Activated CD4-positive, alpha-beta T cell treated with anti-CD3 and anti-CD28 coated beads, Interleukin-2, Interleukin-4, amounts not matched to agents 100 ng/mL and 50 ng/mL, durations not matched to agents 16 hours and 8 hours (primary cell): ENCODE measurements around the gene SEZ6.

ENCODE experiments used
- DNase-seq: peaks from one replicate; pipeline ENCODE4 v3.0.0-alpha.2; 2020; ENCODE audit warnings: low spot score

The SEZ6 gene

DNA sequence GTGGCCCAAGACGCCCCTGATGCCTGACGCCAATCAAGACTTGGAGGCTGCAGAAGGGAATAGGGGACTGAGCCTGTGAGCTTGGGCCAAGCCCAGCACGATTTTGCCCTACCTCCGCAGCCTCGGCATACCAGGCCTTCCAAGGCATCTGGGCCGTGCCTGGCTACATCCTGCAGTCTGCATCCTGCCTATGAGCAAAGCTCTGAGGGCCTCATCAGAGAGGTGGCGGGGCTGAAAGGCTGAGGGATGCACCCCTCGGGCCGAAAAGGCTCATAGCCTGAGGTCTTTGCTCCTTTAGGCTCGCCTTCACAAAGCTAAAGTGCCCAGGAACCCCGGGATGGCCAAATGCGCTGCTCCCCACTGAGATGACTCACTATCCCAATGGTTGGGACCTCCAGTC is 2.5 kb downstream of the SEZ6 start:
- DNase-seq: no peak

DNA sequence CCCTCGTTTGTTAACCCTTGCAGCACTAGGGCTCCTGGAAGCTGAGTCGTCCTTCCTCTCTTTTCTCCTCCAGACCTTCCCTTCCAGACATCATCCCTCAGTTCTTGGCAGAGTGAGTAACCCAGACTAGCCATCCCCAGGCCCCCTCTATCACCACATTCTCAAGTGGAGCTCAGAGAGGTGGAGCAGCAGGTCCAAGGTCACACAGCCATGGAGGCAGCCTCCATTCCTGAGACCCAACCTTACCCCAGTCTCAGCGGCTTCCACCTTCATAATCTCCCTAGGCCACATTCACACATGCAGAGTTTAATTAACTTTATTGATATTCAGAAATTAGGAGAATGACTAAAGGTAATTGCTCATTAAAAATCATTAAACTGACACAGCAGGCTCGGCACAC is 3.0 kb downstream of the SEZ6 start:
- no peak for DNase-seq

DNA sequence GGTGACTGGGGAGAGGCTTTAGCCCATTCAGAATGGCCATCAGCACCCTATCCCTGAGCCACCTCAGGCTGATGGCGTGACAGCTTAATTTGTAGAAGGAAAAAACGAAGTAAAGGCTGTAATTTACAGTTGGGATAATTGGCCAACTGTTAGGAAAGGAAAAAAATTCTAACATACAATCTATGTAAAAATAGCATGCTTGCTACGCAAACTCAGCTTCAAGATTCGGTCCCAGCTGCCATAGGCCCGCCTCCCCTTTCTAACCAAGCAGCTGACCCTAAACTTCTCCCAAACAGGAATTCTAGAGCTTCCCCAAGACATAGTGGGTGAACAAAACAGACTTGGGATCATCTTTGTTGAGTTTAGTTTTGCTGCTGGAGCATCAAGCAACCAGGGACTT is 4.9 kb downstream of the SEZ6 start:
- no peak for DNase-seq

DNA sequence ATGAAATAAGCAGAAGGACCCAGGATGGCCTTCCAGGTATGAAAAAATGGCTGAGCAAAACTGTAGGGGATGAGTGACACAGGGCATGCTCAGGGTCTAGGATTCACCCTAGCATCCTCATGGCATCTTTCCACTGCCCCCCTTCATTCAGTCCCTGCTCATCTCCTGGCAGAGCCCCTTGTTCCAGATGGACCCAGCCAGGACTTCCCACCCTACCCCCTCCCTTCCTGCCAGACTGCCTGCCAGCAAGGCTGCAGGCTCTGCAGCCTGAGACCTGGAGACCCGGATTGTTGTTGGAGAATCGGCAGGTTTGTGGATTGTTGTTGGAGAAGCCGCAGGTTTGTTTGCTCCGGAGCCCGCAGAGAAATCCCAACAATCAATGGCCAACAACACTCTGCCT is 6.6 kb downstream of the SEZ6 start:
- no peak for DNase-seq

DNA sequence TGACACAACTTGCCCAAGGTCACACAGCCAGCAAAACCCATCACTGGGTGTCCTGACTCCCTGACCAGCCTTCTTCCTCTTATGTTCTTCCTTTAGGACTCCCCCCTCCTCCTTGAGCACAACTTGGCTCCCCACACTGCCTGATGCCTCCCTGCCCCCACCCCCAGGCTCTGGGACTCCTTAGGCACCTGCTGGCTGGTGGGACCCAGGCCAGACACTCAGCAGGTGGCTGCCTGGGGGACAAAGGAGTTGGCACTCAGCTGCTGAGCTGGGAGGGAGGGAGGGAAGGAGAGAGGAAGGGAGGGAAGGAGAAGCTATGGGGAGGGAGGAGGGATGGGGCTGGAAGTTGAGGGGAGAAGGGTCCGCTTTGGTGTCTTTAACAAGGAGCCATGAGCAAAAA is 8.0 kb downstream of the SEZ6 start:
- no peak for DNase-seq

DNA sequence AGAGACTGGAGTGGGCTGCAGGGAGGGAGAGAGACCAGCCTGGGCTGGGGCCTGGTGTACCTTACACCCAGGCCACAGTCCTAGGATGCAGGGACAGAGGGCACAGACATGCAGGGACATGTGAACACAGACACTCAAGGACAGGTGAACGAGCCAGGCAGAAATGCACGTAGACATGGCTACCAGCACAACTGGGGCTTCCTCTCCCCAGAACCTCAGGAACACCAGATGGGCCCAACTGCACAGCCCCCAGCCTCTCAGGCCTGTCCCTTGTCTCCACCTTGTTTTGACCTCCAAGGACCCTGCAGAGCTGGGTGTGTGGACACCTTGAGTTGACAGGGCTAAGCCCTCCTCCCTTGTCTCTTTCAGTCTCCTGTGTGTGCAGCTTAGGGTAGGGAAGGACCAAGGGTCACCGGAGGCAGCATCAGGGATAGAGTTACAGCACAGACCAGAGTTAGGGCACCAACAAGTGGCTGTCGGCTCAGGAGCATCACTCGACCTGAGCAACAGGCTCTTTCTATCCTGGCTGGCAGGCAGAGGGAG is 9.2 kb downstream of the SEZ6 start:
- no peak for DNase-seq

DNA sequence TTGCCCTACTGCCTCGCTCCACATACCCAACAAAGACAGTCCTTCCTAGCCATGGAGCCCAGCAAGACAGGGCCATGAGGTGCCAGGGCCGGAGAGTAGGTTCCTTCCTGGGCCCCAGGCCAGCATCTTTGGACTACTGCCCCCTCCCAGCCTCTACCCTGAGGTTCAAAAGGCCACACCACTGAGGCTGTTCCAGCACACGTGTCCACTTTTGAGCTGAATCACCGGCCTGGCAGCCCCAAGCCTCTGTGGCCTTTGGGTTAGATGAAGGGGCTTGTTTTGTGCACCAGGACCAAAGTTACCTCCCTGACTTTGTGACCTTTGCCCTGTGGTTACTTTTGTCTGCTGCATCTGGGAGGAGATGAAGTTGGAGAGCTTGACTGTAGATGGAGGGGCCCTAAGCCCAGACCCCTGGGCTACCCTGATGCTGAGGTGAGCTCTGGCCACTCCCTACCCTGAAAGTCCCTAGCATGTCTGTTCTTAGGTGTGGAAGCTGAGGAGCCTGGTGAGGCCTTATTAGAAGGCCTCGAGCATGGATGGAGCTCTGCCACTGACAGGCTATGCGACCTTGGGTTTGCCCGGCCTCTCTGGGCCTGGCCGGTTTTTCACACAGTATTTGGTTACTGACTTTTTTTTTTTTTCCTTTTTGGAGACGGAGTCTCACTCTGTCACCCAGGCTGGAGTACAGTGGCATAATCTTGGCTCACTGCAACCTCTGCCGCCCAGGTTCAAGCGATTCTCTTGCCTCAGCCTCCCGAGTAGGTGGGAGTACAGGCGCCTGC is 12.0 kb downstream of the SEZ6 start:
- DNase-seq: no peak

DNA sequence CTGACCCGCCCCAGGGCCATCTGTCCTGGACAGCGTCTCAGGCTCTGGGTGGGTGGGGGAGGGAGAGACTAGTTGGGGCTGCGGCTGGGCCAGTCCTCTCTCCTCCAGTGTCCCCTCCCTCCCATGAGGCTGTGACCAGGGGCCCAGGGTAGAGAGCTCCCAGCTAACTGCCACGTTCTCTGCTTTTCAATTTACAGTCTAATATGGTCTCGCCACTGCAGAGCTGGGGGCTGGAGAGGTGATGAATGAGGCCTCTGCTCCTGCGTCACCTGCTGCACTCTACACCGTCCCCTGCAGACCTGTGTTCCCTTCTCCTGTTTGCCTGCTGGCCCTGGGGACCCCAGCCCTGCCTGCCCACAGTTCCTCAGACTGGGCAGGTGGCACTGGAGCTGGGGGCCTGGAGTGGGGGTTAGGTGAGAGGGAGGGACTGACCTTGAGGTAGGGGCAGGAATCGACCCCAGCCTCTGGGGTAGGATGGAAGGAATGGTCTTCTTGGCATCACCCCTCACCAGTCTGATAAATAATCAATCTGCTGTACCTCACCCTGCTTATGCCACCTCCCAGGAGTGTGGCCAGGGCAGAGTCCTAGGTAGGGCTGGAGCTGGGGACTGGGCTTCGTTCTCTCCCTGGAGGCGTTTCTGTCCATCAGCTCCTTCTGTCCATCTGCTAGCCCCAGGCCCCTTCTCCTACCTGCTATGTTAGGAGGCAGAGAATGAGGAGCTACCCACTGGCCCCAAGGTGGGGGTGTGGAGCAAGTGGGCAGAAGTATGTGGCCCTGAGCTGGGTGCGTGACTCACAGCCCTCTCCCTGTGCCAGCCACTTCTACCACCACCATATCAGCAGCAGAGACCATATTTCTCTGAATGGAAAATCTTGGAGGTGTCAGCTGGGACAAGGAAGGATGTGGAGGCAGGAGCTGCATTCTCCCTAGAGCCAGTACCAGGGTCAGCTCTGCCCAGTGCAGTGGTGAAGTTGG is 12.9 kb downstream of the SEZ6 start:
- no peak for DNase-seq

DNA sequence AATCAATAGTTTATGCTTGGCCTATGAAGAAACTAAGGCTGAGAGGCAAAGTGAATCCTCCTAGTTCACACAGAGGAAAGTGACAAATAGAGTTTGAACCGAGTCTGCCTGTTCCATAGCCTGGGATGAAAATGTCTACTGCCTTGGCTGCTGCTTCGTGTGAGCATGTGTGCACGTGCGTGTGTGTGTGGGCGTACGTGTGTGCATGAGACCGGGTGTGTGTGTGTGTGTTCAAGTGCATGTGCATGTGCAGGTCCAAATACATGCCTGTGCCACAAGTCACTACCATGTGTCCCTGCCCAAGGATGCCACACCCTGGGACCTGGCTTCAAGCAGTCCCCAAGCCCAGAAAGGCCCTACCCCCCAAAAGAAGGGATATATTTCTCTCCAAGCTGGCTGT is 13.6 kb downstream of the SEZ6 start:
- DNase-seq: no peak

DNA sequence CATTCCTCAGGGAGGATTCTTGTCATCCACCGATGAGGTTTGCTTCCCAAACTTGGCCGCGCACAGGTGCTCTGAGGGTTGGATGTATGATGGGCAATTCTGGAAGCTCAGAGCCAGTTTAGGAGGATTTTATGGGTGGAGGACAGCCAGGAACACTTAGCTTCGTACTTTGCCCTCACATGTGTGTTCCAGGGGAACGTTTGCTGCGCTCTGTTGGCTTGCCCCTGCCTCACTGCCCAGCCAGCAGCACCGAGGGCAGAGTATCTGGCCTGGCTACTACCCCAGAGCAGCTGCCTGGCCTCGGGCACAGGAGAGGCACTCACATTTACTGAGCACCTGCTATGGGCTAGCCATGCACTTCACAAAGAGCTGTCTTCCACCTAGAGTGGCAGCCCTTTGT is 14.1 kb downstream of the SEZ6 start:
- no peak for DNase-seq

DNA sequence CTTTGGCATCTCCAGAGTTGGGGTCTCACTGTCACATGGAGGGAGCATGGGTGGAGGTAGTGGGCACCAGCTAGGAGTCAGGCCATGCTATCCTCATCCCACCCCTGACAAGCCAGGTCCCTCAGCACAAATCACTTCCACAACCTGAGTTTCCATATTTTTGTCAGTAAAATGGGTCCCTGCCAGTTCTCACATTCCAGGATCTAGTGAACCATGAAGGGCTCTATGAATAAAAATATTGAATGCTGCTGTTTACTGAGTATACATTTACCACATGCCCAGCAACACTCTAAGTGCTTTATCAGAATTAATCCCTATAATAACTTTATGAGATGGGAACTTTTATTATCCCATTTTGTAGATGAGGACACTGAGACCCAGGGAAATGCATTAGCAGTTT is 16.8 kb downstream of the SEZ6 start:
- DNase-seq: no peak

DNA sequence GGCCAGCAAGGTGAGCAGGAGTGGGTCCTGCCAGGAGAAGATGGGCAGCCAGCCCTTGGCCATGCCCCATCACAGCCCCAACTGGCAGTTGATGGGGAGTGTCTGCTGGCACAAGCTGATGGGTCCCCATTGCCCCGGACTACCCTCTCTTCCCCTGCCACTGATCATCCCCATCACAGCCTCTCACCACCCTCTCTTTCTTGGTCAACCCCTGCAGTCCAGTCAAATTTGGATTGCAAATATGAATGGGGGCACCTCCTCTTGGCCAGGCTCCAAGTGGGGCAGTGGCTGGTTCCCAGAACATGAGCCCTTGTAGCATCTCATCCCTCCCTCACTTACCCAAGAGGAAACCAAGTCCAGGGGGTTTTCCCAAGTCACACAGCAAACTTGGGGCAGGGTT is 17.4 kb downstream of the SEZ6 start:
- no peak for DNase-seq

DNA sequence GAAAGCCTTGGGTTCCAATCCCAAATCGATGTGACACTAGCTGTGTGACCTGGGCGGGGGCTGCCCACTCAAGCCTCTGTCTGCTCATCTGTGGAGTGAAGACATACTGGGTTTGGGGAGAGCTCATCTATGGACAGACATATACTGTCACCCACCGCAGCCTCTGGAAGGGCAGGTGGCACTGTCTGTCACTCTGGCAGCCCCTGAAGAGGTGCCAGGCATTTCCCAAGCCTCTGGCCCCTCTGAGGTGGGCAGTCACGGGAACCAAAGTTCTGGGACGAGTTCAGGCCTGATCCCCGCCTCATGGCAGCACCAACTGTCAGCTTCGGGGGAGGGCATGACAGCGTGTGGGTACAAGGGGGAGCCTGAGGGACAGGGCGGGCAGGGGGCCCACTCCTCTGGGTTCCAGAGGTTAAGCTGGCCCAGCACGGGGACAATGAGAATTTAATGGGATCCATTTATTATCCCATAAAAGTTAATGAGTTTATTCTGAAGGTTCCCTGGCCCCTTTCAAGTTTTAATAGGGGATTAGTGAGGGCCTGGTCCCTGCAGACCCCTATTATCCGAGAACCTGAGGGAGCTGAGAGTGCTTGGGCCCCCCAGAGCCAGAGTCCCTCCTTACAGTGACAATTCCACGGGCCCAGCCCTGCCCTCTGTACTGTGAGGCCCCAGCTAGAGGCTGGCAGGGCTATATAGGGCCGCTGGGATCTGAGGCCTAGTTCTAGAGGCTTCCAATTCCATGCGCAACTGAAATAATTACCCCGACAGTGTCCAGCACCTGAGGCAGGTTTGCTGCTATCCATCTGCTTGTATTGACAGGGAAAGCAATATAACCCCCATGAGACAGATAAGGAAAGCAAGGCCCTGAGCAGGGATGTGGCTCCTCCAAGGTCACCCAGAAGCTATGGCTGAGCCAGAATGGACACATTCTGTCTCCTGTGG is 18.8 kb downstream of the SEZ6 start:
- DNase-seq: no peak

DNA sequence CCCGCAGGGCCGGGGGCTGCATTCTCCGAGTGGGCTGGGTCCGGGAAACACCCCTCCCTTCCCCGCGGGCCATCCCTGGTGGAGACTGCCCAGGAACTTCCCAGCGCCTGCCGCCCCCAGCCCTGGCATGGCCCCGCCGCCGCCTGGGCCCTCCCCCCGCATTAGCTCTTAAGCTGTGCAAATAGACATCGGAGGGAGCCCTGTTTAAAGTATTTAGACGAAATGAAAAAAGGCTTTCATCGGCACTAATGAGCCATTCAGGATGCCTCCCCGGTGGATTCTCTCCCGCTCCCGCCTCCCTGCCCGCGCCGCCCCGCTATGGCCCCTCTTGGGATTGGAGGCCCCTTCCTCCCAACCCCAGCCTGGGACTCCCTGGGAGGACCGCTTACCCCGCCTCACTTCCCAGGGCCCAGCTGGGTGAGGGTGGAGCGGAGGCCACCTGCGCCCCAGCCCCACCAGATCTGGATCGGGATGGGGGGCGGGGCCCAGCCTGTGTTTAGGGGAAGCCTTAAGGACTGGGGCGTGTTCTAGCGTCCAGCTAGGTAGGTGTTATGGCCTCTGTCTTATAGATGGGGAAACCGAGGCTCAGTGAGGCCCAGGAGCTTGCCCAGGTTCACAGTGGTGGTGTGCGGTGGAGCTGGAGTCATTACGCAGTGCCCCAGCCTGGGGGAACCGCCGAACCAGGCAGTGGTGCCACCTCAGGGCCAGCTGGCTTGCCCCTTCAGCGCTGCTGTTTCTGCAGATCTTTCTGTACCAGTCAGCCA is 19.7 kb downstream of the SEZ6 start:
- DNase-seq: no peak

DNA sequence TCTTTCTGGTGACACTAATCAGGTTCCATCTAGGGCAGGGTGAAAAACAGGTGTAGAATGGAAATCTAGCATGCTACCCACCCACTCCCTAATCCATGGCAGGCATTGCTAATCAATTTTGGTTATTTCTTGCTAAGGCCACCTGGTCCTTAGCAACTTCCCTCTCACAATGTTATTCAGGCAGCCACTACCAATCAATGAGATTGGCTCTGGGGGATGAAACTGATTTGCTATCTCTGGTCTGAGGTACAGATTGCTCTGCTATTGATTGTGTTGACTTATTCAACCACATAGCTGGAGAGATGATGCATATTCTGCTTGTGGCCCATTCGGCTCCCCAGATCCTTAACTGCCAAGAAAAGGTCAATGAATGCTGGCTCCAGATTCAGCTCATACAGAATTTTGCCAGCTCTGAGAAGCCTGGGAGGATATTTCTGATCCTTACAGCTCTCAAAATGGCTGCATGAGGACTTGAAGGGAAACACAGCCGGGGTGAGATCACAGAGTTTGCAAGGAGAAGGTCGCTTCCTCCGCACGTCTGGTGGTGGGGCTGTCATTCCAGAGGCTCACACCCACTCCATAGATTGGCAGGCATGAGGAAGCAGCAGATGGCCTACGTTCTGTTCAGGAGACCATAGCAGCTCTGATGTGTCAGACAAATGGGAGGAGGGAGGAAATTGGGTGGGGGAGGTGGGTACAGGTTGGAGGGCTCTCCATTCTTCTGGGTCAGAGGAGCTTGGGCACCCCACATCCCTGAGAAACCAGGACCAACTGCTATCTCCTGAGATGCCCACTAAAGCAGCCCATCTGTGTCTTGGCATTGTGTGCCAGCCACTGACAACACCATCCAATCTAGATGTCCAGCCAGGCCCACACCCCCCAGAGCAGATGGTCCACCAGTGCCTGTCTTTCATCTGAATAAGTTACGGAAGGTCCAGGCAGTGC is 22.3 kb downstream of the SEZ6 start:
- DNase-seq: no peak

DNA sequence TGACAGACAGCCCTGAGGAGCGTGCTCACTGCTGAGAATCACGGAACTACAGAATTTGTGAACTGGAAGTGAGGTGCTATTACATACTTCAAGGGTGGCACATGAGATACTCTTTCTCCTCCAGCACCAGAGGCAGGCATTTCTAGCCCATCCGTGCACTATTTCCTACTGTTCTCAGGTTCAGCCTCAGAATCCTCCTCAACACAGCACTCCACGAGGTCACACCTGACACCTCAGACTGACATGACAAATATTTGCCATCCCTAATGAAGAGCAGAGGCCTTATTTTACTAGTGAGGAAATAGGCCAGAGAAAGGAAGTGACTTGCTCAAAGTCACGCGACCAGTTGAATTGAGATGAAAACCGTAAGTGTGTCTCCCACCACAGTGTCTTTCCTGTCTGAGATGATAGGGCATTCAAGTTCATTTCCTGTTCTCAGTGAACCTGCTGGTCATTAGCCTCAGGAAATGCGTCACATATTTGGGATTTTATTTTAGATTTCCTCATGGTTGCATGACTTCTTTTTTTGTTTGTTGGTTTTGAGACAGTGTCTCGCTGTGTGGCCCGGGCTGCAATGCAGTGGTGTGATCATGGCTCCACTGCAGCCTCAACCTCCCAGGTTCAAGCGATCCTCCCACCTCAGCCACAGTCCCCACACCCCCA is 23.6 kb downstream of the SEZ6 start:
- peak; percentile 73 for DNase-seq

DNA sequence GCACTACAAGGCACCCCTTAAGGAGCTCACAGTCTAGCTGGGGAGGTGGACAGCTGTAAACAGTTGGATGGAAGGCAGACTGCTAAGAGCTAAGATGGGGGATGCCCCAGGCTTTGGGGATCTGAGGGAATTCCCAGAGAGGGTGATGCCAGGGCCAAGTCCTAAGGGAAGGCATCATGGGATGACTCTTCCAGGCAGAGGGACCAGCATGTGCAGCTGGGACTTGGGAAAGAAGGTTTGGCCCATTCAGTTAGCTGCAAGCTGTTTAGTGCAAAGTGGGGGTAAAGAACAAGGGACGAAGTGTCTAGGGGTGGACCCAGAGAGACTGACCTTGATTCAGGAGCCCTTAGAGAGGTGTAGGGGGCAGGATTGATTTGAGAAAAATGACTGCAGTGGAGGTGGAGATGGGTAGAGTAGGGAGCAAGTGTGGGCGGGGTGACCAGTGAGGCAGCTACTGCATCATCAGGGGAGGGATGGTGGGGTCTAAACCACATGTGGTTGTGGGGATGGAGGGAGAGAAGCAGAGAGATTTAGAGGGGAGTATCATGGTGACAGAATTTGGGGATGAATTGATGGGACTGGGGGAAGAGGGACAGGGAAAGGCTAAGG is 27.4 kb downstream of the SEZ6 start:
- no peak for DNase-seq

DNA sequence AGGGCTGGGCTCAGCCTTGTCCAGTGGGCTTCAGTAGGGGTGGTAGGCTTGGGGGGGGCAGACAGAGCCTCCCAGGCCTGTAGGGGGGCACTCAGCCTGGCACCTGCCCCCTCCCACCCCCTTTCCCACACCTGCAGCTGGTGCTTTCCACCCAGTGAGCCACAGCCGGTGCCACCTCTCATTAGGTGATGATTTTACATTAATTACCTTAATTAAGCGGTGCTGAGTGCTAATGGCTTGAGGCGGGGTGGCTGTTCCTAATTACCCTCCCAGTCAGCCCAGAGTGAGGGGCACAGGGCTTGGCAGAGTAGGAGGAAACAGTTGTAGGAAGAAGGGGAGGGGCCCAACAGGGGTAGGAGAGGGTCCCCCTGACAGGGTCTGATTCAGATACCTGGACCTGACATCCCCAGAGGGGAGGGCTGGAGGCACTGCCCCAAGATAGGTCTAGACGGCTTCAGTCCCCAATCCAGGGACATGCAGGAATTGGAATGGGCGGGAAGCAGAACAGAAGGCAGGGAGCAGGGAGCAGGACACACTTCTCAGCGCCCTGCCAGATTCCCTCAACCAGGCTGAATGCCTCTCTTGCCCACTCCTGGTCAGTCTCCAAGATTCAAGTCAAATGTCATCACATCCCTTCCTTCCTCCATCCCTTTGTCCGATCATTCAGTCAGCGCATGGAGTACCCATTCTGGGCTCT is 28.0 kb downstream of the SEZ6 start:
- no peak for DNase-seq
